Thoracic aorta endothelial cell (primary cell): ENCODE results near the gene TRIM66. TPM values are rescaled to one million over a fixed set of nuclear protein-coding genes. Genes with fewer than 3 reads are reported as not detected.

Experiments used
- small RNA-seq: library from RNA; depleted of rRNA; stranded (forward); fragments of <200 nt; gene quantifications from one replicate; pipeline ENCODE3, GENCODE V24; 2012
- total RNA-seq: library from RNA; depleted of rRNA; stranded (reverse); fragments of >200 nt; gene quantifications from 2 replicates; pipeline ENCODE4 v1.2.3, GENCODE V29; 2012

The TRIM66 gene, protein sequence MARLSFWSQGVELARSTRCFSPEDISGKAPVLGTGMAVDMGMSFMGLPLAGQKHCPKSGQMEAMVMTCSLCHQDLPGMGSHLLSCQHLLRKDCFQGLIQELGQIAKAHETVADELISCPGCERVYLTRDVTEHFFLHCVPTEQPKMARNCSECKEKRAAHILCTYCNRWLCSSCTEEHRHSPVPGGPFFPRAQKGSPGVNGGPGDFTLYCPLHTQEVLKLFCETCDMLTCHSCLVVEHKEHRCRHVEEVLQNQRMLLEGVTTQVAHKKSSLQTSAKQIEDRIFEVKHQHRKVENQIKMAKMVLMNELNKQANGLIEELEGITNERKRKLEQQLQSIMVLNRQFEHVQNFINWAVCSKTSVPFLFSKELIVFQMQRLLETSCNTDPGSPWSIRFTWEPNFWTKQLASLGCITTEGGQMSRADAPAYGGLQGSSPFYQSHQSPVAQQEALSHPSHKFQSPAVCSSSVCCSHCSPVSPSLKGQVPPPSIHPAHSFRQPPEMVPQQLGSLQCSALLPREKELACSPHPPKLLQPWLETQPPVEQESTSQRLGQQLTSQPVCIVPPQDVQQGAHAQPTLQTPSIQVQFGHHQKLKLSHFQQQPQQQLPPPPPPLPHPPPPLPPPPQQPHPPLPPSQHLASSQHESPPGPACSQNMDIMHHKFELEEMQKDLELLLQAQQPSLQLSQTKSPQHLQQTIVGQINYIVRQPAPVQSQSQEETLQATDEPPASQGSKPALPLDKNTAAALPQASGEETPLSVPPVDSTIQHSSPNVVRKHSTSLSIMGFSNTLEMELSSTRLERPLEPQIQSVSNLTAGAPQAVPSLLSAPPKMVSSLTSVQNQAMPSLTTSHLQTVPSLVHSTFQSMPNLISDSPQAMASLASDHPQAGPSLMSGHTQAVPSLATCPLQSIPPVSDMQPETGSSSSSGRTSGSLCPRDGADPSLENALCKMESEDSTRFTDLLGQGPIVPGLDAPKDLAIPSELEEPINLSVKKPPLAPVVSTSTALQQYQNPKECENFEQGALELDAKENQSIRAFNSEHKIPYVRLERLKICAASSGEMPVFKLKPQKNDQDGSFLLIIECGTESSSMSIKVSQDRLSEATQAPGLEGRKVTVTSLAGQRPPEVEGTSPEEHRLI (N-terminal part only)
- total RNA-seq = 4.4 and 9.1 TPM in 2 replicates

DNA sequence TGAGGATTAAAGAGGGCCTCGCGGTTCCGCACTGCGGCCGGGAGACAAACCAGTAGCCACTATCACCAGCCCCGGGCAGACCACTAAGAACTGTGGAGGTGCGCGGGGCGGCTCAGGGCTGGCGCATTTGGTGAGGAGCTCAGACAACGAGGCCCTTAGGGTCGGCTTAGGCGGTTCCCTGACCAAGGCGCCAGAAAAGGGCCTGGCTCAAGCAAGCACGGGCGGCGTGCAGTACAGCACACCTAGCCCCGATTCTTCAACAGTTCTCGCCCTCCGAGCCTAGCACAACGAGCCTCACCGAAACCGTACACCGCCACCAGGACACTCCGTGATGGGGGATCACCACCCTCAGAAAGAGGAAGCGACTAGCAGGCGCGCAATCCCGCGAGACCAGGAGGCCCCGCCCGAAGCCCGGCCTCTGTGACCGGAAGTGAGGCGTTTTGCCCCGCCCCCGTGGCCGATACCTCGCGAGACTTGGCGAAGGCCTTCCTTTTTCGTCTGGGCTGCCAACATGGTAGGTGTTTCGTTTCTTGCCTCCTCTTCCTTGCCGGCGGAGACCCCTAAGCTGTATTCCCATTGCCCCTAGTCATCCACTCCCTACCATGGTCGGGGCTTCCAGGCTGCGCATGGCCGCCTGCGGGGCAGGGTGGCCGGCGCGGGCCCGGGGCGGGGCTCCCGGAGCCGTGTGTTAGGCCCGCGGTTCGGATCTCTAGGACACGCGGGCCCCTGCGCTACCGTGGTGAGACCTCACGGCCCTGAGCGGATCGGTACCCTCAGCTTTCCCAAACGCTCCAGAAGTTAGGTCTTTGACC lies at the start of gene TRIM66, which contains the start of gene RPL27A:
Gene TRIM66, minus strand, starts transcription at position 363 of the 812 bp plus-strand sequence. CDS start 10,391 bp downstream, outside the sequence.
Gene RPL27A, plus strand, starts transcription at position 490 of the 812 bp plus-strand sequence. Its CDS starts 22 bp downstream, at position 512.

DNA sequence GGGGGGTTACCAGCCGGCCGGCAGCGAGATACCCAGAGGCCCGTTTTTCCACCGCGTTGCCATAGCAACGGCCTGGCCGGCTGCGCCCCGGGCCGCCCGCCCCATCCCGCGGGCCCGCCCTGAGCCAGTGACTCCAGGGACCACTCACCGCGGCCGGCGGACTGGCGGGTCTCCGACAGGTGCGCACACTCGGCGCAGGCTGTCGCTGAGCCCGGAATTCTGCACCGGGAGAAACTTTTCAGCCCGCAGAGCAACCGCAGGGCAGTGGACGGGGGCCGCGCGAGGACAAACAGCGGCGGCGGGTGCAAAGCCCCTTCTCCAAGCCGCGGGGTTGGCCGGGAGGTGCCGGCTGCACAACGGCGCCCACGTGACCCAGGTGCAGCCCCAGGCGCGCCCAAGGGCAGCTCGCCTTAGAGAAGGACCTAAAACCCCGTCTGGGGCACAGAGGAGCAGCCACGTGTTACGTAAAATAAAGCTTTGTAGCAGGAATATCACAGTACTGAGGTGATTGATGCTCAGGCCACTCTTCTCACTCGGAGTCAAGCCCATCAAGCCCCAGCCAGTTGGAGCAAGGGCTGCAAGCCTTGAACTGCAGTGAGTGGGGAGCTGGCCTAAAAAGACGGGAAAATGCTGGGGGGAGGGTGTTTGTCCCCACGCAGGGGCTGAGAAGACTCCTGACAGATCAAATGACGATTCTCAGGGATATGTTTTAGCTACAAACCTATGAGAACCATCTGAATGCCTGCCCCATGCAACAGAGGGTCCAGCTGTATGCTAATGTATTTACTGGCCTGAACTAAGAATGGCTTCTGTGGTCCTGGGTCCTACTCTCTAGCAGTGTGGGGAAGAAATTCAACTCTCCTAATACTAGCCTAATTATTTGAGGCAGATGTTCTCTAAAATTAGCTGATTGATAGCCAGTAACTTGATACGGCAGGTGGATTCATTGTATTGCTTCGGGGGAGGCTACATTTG lies 88.2 kb downstream of the TRIM66 start, which contains the start of gene STK33:
Gene STK33, minus strand, starts transcription at position 294 of the 975 bp plus-strand sequence. CDS start 119,323 bp downstream, outside the sequence.

Small RNA genes within 50 kb of the gene (small RNA-seq; reads per million reads assigned to genes)
- gene SNORA3A = not detected
- 103 reads per million, percentile 98 among the genes with 10 or more reads in this experiment for gene SNORA3B

Other genes starting within 250 kb of the TRIM66 start
- 0.53 and 1.1 TPM in 2 replicates for gene STK33, start 88.4 kb downstream of the TRIM66 start, total RNA-seq
- gene RPL27A, start 127 bp upstream of the TRIM66 start, total RNA-seq = 695 and 842 TPM in 2 replicates
- 18.3 and 21.9 TPM in 2 replicates for gene AKIP1, start 228.5 kb upstream of the TRIM66 start, total RNA-seq